PC-9 (cell line): Measurements from ENCODE around the gene ZSWIM4. TPM values are rescaled to one million over a fixed set of nuclear protein-coding genes. Genes with fewer than 3 reads are reported as not detected.

ENCODE experiments used
- BruUV-seq: library from RNA; stranded (reverse); fragments of 400-500 nt; replicated peaks from 2 replicates; lab custom pipeline; 2021; lab: Mats Ljungman, UMichigan
- CTCF ChIA-PET: fragments of 300-600 bp; sonication (Branson Sonifier 250); formaldehyde crosslinking; loops from one replicate; lab custom pipeline; 2022; ENCODE audit warnings: antibody characterized with exemption; lab: Charles Lee
- POLR2A ChIA-PET: fragments of 300-600 bp; sonication (Branson Sonifier 250); formaldehyde crosslinking; loops from one replicate; lab custom pipeline; 2022; ENCODE audit warnings: antibody characterized with exemption; ENCODE audit not compliant: unreplicated experiment; lab: Charles Lee
- DNase-seq, 2 experiments: peaks; one replicate each; pipeline versions ENCODE4 v3.0.0 to v3.0.0-alpha.2; 2015 to 2022; ENCODE audit warnings: mixed read lengths in 1 of 2
- H2AFZ ChIP-seq: fragments of 200-600 bp; sonication (generic); 2 replicates; pipeline ENCODE4 v1.8.1; 2017; ENCODE audit warnings: antibody characterized with exemption
- H3F3A ChIP-seq: fragments of 200-600 bp; sonication (generic); 2 replicates; pipeline ENCODE4 v1.8.1; 2017; ENCODE audit warnings: antibody characterized with exemption, mild to moderate bottlenecking, low read depth; ENCODE audit not compliant: insufficient read depth
- H3K27ac ChIP-seq: fragments of 200-600 bp; sonication (generic); 2 replicates; pipeline ENCODE4 v1.6.1; 2016; ENCODE audit warnings: mixed run types
- H3K27me3 ChIP-seq: fragments of 200-600 bp; sonication (generic); 2 replicates; pipeline ENCODE4 v1.6.1; 2016; ENCODE audit warnings: low read depth, mixed run types; ENCODE audit not compliant: insufficient read depth
- H3K36me3 ChIP-seq: fragments of 200-600 bp; sonication (generic); 2 replicates; pipeline ENCODE4 v1.6.1; 2016; ENCODE audit warnings: low read depth, mixed run types
- H3K4me1 ChIP-seq: fragments of 200-600 bp; sonication (generic); replicated peaks from 2 replicates; pipeline ENCODE4 v1.6.1; 2016; ENCODE audit warnings: mixed run types; ENCODE audit not compliant: insufficient read depth
- H3K4me2 ChIP-seq: fragments of 200-600 bp; sonication (generic); 2 replicates; pipeline ENCODE4 v1.6.1; 2017; ENCODE audit warnings: mixed run types
- H3K4me3 ChIP-seq: fragments of 200-600 bp; sonication (generic); 2 replicates; pipeline ENCODE4 v1.6.1; 2016; ENCODE audit warnings: mixed run types
- H3K79me2 ChIP-seq: fragments of 200-600 bp; sonication (generic); 2 replicates; pipeline ENCODE4 v1.6.1; 2017; ENCODE audit warnings: low read depth, mixed run types
- H3K9me2 ChIP-seq: fragments of 200-600 bp; sonication (generic); 2 replicates; pipeline ENCODE4 v1.8.1; 2017; ENCODE audit warnings: mild to moderate bottlenecking; ENCODE audit not compliant: insufficient read depth
- H3K9me3 ChIP-seq: fragments of 200-600 bp; sonication (generic); 2 replicates; pipeline ENCODE4 v1.8.1; 2016; ENCODE audit warnings: low read depth; ENCODE audit not compliant: insufficient read depth
- H4K20me1 ChIP-seq: fragments of 200-600 bp; sonication (generic); 2 replicates; pipeline ENCODE4 v1.8.1; 2017; ENCODE audit not compliant: insufficient read depth
- EZH2 ChIP-seq: fragments of 200-600 bp; sonication (generic); IDR thresholded peaks from 2 replicates; pipeline ENCODE4 v1.8.0; 2017; ENCODE audit warnings: antibody characterized with exemption, low read depth
- intact Hi-C: fragments of 100-400 bp; cut with micrococcal nuclease; formaldehyde crosslinking; loops from one replicate; pipeline ENCODE4 v1.10.0; 2022; ENCODE audit not compliant: unreplicated experiment
- total RNA-seq: library from RNA; stranded (reverse); gene quantifications from 2 replicates; pipeline ENCODE4 v1.2.3, GENCODE V29; 2021
- TF ChIP-seq, protein P1 (sequence below): fragments of 200-600 bp; sonication (generic); conservative IDR thresholded peaks from 2 replicates; pipeline ENCODE4 v1.6.1; 2017; ENCODE audit warnings: mixed run types, antibody characterized with exemption, mild to moderate bottlenecking, moderate library complexity

The ZSWIM4 gene
- total RNA-seq, 1 experiment from 2014 or later: 15.2 TPM

DNA sequence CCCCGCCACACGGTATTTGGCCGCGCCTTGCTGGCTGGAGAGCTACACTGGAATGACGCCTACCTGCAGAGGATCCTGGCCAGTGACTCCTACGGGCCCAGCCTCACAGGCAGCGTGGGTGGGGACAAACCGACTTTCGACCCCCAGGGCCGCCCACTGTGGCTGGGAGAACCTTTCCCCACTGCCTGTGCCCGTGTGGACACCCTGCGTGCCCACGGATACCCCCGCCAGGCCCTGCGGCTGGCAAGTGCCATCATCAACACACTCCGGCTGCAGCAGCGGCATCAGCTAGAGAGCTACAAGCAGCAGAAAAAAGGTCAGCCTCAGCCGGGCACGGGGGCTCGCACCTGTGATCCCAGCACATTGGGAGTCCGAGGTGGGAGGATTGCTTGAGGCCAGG, 19.3 kb downstream of the ZSWIM4 start:
- H3K4me1 ChIP-seq: no peaks in the 10 kb centered on the region
- H3K9me2 ChIP-seq: no peaks in the 10 kb centered on the region
- H3K4me3 ChIP-seq: no peak overlapping the region
- intact Hi-C loops: no loop called here
- H3K79me2 ChIP-seq: no peaks in the 10 kb centered on the region
- no peak overlapping the region for H3K27ac ChIP-seq
- CTCF ChIA-PET: no interaction called here
- no peaks in the 10 kb centered on the region for H3K27me3 ChIP-seq
- H3K36me3 ChIP-seq: peaks cover 24% of the 10 kb centered on the region
- H4K20me1 ChIP-seq: no peaks in the 10 kb centered on the region
- no TSS peak for BruUV-seq
- no peak overlapping the region for H3K4me2 ChIP-seq
- POLR2A ChIA-PET: interaction anchor here (0.7 kb wide), 2 partner anchors 42 to 47 kb away, joined by 3 to 26 read pairs; no protein-coding TSS in a partner anchor
- H3F3A ChIP-seq: peaks cover 25% of the 10 kb centered on the region
- H3K9me3 ChIP-seq: no peaks in the 10 kb centered on the region
- no peak for DNase-seq
- TF ChIP-seq, protein P1, sequence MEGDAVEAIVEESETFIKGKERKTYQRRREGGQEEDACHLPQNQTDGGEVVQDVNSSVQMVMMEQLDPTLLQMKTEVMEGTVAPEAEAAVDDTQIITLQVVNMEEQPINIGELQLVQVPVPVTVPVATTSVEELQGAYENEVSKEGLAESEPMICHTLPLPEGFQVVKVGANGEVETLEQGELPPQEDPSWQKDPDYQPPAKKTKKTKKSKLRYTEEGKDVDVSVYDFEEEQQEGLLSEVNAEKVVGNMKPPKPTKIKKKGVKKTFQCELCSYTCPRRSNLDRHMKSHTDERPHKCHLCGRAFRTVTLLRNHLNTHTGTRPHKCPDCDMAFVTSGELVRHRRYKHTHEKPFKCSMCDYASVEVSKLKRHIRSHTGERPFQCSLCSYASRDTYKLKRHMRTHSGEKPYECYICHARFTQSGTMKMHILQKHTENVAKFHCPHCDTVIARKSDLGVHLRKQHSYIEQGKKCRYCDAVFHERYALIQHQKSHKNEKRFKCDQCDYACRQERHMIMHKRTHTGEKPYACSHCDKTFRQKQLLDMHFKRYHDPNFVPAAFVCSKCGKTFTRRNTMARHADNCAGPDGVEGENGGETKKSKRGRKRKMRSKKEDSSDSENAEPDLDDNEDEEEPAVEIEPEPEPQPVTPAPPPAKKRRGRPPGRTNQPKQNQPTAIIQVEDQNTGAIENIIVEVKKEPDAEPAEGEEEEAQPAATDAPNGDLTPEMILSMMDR: no peak
- no peak for TF ChIP-seq EZH2
- no peak overlapping the region for H2AFZ ChIP-seq

DNA sequence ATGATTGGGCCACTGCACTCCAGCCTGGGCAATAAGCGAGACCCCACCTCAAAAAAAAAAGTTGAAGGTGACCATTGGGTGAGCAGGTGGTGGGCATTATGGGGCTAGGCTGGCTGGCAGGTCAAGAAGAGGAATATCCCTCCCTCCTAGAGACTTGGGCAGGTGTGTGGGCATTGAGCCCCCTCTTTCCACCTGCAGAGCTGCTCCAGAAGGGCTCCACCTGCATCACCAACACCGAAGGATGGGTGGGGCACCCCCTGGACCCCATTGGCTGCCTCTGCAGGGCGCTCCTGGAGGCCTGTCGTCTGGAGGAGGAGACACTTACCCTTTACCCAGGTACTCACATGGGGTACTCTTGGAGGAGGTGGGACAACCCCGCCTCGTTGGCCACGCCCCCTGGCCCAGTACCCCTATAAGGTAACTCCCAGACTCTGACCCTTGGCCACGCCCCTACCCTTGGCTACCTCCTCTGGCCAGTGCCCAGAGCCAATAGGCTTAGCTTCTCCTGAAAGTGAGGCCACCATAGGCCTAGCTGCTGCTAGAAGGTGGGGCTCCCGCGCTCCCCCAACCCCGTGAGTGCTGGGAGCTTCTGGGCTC, 21.9 kb downstream of the ZSWIM4 start:
- ChIA-PET POLR2A (no interaction called here), CTCF (interaction anchor here (0.6 kb wide), 2 partner anchors 29 to 37 kb away, joined by 4 to 8 read pairs; no protein-coding TSS in a partner anchor)
- DNase-seq: no peak
- no peak overlapping the region for H2AFZ ChIP-seq
- no TSS peak for BruUV-seq
- H3K4me1 ChIP-seq: no peaks in the 10 kb centered on the region
- no peaks in the 10 kb centered on the region for H3K79me2 ChIP-seq
- H3K9me2 ChIP-seq: no peaks in the 10 kb centered on the region
- H3K4me2 ChIP-seq: no peak overlapping the region
- H3K27ac ChIP-seq: no peak overlapping the region
- H3K27me3 ChIP-seq: no peaks in the 10 kb centered on the region
- no peaks in the 10 kb centered on the region for H4K20me1 ChIP-seq
- H3K4me3 ChIP-seq: no peak overlapping the region
- intact Hi-C loops: no loop called here
- TF ChIP-seq EZH2: no peak
- TF ChIP-seq, protein P1: no peak
- H3F3A ChIP-seq: peaks cover 34% of the 10 kb centered on the region
- H3K36me3 ChIP-seq: peaks cover 20% of the 10 kb centered on the region; the same call in 1 of the 2 replicates
- H3K9me3 ChIP-seq: no peaks in the 10 kb centered on the region

DNA sequence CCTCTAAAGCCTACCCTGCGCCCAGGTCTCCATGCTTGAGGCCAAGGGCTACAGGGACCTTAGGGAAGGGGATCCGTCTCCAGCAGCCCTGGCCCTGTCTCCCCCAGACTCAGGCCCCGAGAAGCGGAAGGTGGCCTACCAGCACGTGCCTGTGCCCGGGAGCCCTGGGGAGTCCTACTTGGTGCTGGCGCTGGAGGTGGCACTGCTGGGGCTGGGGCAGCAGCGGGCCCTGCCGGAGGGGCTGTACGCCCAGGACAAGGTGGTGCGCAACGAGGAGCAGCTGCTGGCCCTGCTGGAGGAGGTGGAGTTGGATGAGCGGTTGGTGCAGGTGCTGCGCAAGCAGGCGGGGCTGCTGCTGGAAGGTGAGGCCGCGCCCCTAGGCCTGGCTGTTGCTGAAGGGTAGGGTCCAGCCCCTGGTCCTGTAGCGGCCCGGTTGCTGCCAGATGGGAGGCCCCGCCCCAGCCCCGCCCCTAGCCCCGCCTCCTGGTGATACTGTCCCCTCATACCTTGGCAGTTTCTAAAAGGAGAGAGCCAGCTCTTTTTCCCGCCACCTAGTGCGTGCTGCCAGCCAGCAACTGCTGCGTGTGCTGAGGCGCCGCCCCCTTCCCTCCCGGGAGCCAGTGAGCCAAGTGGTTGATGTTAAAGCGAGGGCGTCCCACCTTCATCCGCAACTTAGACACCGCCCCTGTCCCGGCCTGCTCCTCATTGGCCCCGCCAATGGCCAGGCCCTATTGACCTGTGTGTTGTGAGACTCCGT, 22.6 kb downstream of the ZSWIM4 start:
- no peak for DNase-seq
- H3K9me3 ChIP-seq: no peaks in the 10 kb centered on the region
- no peak for TF ChIP-seq EZH2
- no peaks in the 10 kb centered on the region for H3K9me2 ChIP-seq
- ChIA-PET CTCF (interaction anchor here (0.6 kb wide), 1 partner anchor 38 kb away, joined by 4 read pairs; no protein-coding TSS in a partner anchor), POLR2A (no interaction called here)
- H3K27me3 ChIP-seq: no peaks in the 10 kb centered on the region
- no peak overlapping the region for H3K4me2 ChIP-seq
- intact Hi-C loops: no loop called here
- H3K27ac ChIP-seq: no peak overlapping the region
- no peaks in the 10 kb centered on the region for H4K20me1 ChIP-seq
- peaks cover 17% of the 10 kb centered on the region; the same call in 1 of the 2 replicates for H3K36me3 ChIP-seq
- no peak overlapping the region for H3K4me3 ChIP-seq
- H2AFZ ChIP-seq: no peak overlapping the region
- no TSS peak for BruUV-seq
- no peaks in the 10 kb centered on the region for H3K4me1 ChIP-seq
- no peaks in the 10 kb centered on the region for H3K79me2 ChIP-seq
- peaks cover 39% of the 10 kb centered on the region for H3F3A ChIP-seq
